ENCODE data around the gene PDCD7.
"Not testable (repeated sequence)": the region's sequence is repeated elsewhere in the genome, so short reads cannot be mapped to it uniquely, and the experiment has no call there.

PDCD7 gene

GRCh38 chr15:65089206-65089824, 44.3 kb downstream of the PDCD7 start:
- no peak for DNase-seq

DNA sequence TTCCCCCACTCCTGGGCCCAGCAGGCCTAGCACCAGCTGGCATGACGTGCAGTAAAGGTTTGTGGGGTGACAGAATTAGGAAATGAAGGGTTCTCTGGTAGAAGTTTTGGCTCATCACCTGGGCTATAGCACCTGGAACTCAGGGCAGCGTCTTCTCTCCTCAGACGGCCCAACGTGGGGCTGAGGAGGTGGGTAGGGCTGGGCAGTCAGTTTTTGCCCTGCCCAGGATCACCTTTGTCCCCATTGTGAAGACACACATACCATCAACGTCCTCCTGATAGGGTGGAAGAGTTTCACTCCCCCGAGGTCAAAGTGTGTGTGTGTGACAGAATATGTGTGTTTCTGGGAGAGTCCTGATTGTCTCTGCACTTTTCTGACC, 45.0 kb downstream of the PDCD7 start:
- no peak for DNase-seq

DNA sequence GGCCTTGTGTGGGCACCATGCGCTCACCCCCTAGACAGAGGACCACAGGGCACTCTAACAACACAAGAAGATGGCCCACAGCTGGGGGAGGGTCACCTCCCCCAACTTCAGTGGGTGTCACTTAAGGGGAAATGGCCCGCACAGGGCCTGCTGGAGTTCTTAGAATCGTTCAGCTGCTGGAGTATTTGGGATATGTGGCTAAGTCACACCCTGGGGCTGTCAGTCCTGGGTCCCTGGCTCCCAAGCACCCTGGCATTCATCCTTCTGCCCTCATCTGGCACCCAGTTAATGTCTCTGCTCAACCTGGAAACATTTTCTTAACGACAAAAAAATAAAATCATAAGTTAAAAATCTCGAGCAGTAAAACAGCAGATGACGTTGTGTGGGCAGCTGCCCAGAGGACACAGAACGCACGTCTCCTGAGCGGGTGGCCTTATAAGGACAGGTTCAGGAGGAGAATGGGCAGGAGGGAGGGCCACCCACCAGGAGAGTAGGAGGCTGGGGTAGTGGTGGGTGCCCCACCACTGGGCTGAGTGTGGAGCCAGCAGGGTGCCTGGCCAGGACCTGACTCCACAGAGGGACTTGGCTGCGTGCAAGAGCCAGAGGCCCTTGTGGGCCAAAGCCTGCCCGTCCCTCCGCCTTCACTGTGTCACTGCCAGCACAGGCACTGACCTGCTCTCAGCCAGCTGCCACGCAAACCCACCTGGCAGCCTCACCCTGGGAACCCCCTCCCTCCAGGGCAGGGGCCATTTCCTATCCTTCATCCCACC, 45.5 kb downstream of the PDCD7 start:
- DNase-seq: no peak

DNA sequence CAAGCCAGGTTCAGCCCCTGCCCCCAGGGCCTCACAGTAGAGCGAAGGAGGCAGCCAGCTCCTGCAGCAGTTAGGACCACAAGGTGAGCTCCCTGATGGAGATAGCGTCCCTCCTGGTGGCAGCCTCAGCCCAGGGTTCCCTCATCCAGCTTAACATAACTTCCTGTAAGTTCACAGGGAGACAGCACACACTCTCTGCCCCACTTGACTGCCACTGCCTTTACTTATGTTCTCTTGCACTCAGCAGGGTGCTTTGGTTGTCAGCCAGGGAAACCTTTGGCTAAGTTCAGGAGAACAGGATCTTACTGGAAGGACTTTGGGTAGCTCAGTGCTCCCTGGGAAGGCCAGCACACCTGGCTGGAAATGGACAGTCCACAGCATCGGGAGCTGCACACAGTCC, 46.2 kb downstream of the PDCD7 start:
- DNase-seq: no peak

DNA sequence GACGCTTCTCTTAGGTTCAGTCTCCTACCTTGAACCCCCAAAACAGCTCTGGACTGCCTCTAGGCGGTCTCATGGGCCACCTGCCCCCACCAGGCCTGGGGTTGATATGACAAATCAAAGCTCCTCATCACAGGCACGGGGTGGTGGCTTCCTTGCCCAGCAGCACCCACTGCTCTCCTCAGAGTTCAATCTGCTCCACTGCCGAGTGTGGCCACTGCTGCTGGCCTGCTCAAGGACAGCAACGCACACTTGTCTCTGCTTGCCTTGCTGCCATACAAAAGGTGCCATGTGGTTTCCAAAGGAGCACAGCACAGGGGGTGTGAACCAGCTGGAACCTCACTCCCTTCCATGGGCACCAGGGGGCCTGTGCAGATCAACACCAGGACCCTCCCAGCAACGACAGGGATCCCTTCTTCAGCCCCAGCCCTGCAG, 46.9 kb downstream of the PDCD7 start:
- no peak for DNase-seq

- peak; percentile 22 for DNase-seq
Observed at GRCh38 chr15:65085990-65086679, 47.5 kb downstream of the PDCD7 start.

DNA sequence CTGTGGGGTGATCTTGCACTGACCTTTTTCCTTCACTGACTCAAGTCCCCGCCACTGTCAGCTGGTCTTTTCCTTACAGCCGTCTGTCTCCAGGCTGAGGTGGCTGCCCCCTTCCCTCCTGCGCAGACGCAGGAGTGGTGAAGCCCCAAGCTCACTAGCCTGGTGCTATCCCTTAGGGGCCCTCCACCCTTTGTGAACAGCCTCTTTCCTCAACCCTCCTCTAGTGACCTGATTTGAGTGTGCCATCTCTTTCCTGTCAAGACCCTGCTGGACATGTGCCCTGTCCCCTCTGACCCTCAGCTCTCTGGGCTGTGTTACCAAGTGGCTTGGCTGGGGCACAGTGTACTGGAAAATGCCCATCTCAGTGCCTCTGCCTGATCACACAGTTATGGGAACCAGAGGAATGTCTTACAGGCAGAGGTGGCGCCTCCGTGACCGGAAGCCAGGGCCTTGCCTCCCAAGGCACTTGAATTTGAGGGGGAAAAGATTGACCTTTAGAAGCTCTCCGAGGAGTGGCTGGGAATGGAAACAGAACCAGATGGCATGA, 48.3 kb downstream of the PDCD7 start:
- no peak for DNase-seq

- DNase-seq: no peak
Observed at GRCh38 chr15:65084500-65085206, 49.0 kb downstream of the PDCD7 start.

- DNase-seq: no peak
Observed at GRCh38 chr15:65083262-65083701, 50.3 kb downstream of the PDCD7 start.

DNA sequence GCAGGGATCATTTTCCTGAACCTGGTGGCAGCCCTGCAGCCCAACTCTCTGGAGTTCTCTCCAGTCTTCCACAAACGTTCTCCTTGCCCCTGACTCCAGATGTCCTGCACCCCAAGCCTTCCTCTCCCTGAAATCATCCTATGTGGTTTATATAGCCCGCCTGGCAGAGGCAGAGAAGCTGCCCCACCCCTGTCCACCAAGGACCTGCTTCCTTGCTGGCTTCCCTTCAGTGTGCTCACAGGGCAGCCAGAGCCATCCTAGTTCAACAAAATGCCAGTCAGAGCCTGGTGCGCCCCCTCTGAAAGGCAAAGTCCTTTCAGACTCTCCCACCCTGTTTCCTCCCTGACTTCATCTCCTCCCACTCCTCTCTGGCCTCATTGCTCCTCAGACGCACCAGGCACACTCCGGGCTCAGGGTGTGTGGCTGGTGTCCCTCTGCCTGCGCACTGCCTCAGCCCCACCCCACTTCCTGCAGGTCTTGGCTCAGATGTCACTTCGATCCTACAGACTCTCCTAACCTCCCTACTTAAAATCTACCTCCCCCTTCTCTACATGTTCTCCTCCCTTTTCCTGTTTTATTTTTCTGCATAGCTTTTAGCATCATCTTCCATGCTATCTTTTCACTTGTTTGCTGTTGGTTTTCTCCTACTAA, 51.2 kb downstream of the PDCD7 start:
- DNase-seq: peak; percentile 30

GRCh38 chr15:65081758-65082157, 51.9 kb downstream of the PDCD7 start:
- DNase-seq: peak; percentile 50

DNA sequence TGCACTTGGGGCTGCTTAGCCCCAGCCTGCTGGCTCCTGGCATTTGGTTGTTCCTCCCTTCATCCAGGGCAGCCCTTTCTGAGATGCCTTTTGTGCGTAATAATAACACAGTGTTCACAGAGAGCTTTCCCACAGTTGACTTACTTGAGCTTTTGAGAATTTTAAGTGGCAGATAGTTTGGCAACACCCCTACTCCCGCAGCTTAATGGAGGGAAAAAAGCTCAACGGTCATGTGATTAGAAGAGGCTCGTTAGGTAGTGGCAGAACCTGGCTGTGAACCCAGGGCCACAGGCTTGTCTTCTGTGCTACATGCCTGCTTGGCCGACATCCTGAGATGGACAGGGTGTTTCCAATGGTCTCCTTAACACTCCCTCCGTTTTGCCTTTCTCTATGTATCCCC, 52.3 kb downstream of the PDCD7 start:
- DNase-seq: no peak

DNA sequence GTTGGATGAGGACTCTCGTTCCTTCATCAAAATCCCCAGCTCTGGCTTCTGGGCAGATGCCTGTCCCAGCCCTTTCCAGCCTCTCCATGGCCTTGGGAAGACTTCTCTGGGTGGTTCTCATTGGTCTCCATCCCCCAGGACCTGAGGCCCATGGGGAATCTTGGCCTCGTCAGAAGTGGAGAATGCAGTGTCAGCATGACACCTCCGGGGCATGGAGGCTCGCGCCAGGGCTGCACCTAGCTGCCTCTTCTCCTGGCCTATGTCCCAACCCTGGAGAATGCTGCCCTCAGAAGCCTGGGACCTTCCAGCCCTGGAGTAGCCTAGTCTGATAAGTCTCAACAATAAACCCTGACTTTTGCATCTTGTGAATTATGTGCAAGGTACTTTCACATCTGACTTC, 54.0 kb downstream of the PDCD7 start:
- no peak for DNase-seq

DNA sequence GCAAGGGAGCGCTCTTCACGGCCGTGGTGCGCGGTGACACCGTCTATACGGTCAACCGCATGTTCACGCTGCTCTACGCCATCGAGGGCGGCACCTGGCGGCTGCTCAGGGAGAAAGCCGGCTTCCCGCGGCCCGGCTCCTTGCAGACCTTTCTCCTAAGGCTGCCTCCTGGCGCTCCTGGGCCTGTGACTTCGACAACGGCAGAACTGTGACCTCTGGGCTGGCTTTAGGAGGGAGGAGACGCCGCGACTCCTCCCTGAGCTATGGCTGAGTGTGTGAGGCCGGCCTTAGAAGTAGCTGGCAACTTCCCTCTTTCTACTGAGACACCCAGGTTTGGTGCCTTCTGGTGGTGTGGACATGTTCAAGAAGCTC, 55.6 kb downstream of the PDCD7 start:
- peak; percentile 32 for DNase-seq

DNA sequence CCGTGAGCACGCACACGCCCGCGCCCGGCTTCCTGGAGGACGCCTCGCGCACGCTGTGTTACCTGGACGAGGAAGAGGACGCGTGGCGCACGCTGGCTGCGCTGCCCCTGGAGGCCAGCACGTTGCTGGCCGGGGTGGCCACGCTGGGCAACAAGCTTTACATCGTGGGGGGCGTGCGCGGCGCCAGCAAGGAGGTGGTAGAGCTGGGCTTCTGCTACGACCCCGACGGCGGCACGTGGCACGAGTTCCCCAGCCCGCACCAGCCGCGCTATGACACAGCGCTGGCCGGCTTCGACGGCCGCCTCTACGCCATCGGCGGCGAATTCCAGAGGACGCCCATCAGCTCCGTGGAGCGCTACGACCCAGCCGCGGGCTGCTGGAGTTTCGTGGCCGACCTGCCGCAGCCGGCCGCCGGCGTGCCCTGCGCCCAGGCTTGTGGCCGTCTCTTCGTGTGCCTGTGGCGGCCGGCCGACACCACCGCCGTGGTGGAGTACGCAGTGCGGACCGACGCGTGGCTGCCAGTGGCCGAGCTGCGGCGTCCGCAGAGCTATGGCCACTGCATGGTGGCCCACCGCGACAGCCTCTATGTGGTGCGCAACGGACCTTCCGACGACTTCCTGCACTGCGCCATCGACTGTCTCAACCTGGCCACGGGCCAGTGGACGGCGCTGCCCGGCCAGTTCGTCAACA, 56.2 kb downstream of the PDCD7 start:
- no peak for DNase-seq

- DNase-seq: no peak
Observed at GRCh38 chr15:65076486-65077290, 56.9 kb downstream of the PDCD7 start, which contains the start of gene KBTBD13. TSS of gene KBTBD13 (plus strand) at chr15:65076746. CDS start at chr15:65076816, 70 bp downstream.

GRCh38 chr15:65075607-65076395, 57.8 kb downstream of the PDCD7 start:
- not testable (repeated sequence) for DNase-seq

DNA sequence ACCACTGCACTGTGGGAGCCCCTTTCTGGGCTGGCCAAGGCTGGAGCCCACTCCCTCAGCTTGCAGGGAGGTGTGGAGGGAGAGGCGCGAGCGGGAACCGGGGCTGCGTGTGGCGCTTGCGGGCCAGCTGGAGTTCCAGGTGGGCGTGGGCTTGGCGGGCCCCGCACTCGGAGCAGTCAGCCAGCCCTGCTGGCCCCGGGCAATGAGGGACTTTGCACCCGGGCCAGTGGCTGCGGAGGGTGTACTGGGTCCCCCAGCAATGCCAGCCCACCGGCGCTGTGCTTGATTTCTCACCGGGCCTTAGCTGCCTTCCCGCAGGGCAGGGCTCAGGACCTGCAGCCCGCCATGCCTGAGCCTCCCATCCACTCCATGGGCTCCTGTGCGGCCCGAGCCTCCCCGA, 58.7 kb downstream of the PDCD7 start:
- not testable (repeated sequence) for DNase-seq

DNA sequence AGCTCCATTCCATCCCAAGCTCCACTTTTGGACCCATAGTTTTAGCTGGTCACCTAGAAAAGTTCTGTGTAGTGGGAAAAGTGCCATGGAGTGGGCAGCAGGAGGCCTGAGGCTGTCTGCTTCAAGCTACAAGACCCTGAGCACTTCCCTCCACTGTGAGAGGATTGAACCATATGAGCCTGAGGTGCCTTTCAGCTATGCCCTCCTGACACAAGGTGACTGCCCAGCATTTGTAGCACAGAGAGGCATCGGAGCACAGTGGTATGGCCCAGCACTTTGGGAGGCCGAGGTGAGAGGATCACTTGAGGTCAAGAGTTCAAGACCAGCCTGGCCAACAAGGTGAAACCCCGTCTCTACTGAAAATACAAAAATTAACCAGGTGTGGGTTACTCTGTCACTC, 61.0 kb downstream of the PDCD7 start:
- DNase-seq: no peak

GRCh38 chr15:65072027-65072426, 61.6 kb downstream of the PDCD7 start:
- no peak for DNase-seq

All from inflammatory macrophage treated with lipopolysaccharide for 4 hours (primary cell).